ENCODE results near the gene SELENOV. TPM values are rescaled to one million over a fixed set of nuclear protein-coding genes. Genes with fewer than 3 reads are reported as not detected.

SELENOV gene
- total RNA-seq, 1 donor from 2014 or later, result not detected

GRCh38 chr19:39558624-39559117 lies 43.7 kb downstream of the SELENOV start:
- no peak for ATAC-seq

- peak; percentile 96 for ATAC-seq
Observed at GRCh38 chr19:39563408-39563807, 48.5 kb downstream of the SELENOV start.

- ATAC-seq, result no peak
Observed at GRCh38 chr19:39566064-39566463, 51.1 kb downstream of the SELENOV start.

- ATAC-seq, result no peak
Observed at GRCh38 chr19:39568604-39569003, 53.7 kb downstream of the SELENOV start.

Other genes starting within 250 kb of the SELENOV start
- gene IFNL2, start 246.7 kb upstream of the SELENOV start, total RNA-seq, result not detected
- gene IFNL1, start 218.7 kb upstream of the SELENOV start, total RNA-seq, result not detected
- 0.08 TPM for gene LRFN1, start 194.3 kb upstream of the SELENOV start, total RNA-seq
- gene GMFG, start 179.1 kb upstream of the SELENOV start, total RNA-seq, result 2.3 TPM
- 53.3 TPM for gene SAMD4B, start 172.7 kb upstream of the SELENOV start, total RNA-seq
- 29.5 TPM for gene PAF1, start 124.0 kb upstream of the SELENOV start, total RNA-seq
- 21.4 TPM for gene MED29, start 123.8 kb upstream of the SELENOV start, total RNA-seq
- gene ZFP36, start 108.3 kb upstream of the SELENOV start, total RNA-seq, result 141 TPM
- 12.8 TPM for gene PLEKHG2, start 102.5 kb upstream of the SELENOV start, total RNA-seq
- gene RPS16, start 79.2 kb upstream of the SELENOV start, total RNA-seq, result 2,374 TPM
- gene SUPT5H, start 69.6 kb upstream of the SELENOV start, total RNA-seq, result 46.6 TPM
- 55.6 TPM for gene TIMM50, start 34.3 kb upstream of the SELENOV start, total RNA-seq
- not detected for gene DLL3, start 16.2 kb upstream of the SELENOV start, total RNA-seq
- gene EID2B, start 17.7 kb downstream of the SELENOV start, total RNA-seq, result 0.20 TPM
- 6.7 TPM for gene EID2, start 25.0 kb downstream of the SELENOV start, total RNA-seq
- not detected for gene LGALS13, start 87.4 kb downstream of the SELENOV start, total RNA-seq
- gene LGALS16, start 140.8 kb downstream of the SELENOV start, total RNA-seq, result not detected
- not detected for gene LGALS14, start 189.3 kb downstream of the SELENOV start, total RNA-seq
- not detected for gene CLC, start 222.9 kb downstream of the SELENOV start, total RNA-seq

All from esophagus mucosa (tissue), 1 donor.